ENCODE measurements around the gene CDK5RAP2. TPM values are rescaled to one million over a fixed set of nuclear protein-coding genes. Genes with fewer than 3 reads are reported as not detected.

The CDK5RAP2 gene
- polyA plus RNA-seq, 1 donor (not counting 4 experiments of a cell fraction or from before 2014, with no cell fraction given), result 22.4 TPM

DNA sequence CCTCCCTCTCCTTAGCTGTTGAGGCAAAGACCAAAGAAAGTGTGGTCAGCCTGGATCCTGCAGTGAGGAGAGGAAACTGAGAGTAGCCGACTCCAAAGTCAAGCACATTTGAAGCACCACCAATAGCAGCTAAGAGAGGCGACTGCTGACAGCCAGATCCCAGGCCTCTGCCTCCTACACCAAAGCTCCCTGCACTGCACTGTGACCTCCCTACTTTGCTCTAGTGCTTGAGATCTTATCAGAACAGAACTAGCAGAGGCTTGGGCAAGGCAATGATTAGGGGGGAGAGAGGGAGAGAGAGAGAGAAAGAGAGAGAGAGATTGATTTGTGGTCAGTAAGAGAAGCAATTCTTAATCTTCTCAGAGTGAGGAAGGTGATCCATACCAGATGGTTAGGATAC lies 216.3 kb downstream of the CDK5RAP2 start:
- no peak for DNase-seq (ENCODE audit: low read depth, low spot score)
- dilution Hi-C loops (cut with MboI; ENCODE audit: extremely low pct_ligation_motif_present, low sequenced_read_pairs), result no loop called here
- no peak overlapping the region for H2AFZ ChIP-seq (ENCODE audit: control insufficient read depth, low read length)

GRCh38 chr9:120362446-120362845 lies 217.5 kb downstream of the CDK5RAP2 start:
- FAIRE-seq, result no peak
- no peak overlapping the region for H3K9ac ChIP-seq (ENCODE audit: control insufficient read depth, extremely low read depth, insufficient read depth, low read length)
- TF ChIP-seq EZH2 (IDR thresholded peaks at IDR 0.05; ENCODE audit: low read length) (no peak), CTCF (optimal IDR thresholded peaks at IDR 0.05 in 1 of 3, IDR thresholded peaks at IDR 0.05 in 1 of 3, conservative IDR thresholded peaks at IDR 0.05 in 1 of 3; ENCODE audit: extremely low read depth in 1 of 3, insufficient read depth in 2 of 3, low read length in 3 of 3) (no peak)

More for the DNA sequence above, 216.3 kb downstream of the CDK5RAP2 start:
- H3K9ac ChIP-seq (ENCODE audit: control insufficient read depth, extremely low read depth, insufficient read depth, low read length), result no peak overlapping the region
- FAIRE-seq, result no peak
- no peaks in the 10 kb centered on the region for H3K9me3 ChIP-seq (ENCODE audit: control insufficient read depth, low read depth, low read length)
- H4K20me1 ChIP-seq (ENCODE audit: control insufficient read depth, extremely low read depth, insufficient read depth, low read length), result no peaks in the 10 kb centered on the region
- H3K4me2 ChIP-seq (ENCODE audit: control insufficient read depth, extremely low read depth, insufficient read depth, low read depth, low read length), result no peak overlapping the region
- H3K27ac ChIP-seq (ENCODE audit: control insufficient read depth, insufficient read depth, low read length), result no peak overlapping the region
- no peaks in the 10 kb centered on the region for H3K36me3 ChIP-seq (ENCODE audit: control insufficient read depth in 2 of 2, extremely low read depth in 1 of 2, insufficient read depth in 2 of 2, low read length in 2 of 2)
- no peaks in the 10 kb centered on the region for H3K9me1 ChIP-seq (ENCODE audit: control insufficient read depth, extremely low read depth, insufficient read depth, low read length)
- H3K4me1 ChIP-seq (ENCODE audit: control insufficient read depth, extremely low read depth, insufficient read depth, low read length), result peaks cover 6% of the 10 kb centered on the region
- no peaks in the 10 kb centered on the region for H3K27me3 ChIP-seq (ENCODE audit: control insufficient read depth, extremely low read depth, insufficient read depth, low read length)
- no peaks in the 10 kb centered on the region for H3K79me2 ChIP-seq (ENCODE audit: control insufficient read depth, insufficient read depth, low read length)
- TF ChIP-seq EZH2 (IDR thresholded peaks at IDR 0.05; ENCODE audit: low read length), result no peak
- TF ChIP-seq CTCF (optimal IDR thresholded peaks at IDR 0.05 in 1 of 3, IDR thresholded peaks at IDR 0.05 in 1 of 3, conservative IDR thresholded peaks at IDR 0.05 in 1 of 3; ENCODE audit: extremely low read depth in 1 of 3, insufficient read depth in 2 of 3, low read length in 3 of 3), result no peak
- no peak overlapping the region for H3K4me3 ChIP-seq (ENCODE audit: control insufficient read depth in 2 of 3, extremely low read depth in 1 of 3, insufficient read depth in 2 of 3, low read depth in 1 of 3, low read length in 3 of 3)

More at GRCh38 chr9:120362446-120362845, 217.5 kb downstream of the CDK5RAP2 start:
- no peaks in the 10 kb centered on the region for H3K79me2 ChIP-seq (ENCODE audit: control insufficient read depth, insufficient read depth, low read length)
- H3K4me3 ChIP-seq (ENCODE audit: control insufficient read depth in 2 of 3, extremely low read depth in 1 of 3, insufficient read depth in 2 of 3, low read depth in 1 of 3, low read length in 3 of 3), result no peak overlapping the region
- H2AFZ ChIP-seq (ENCODE audit: control insufficient read depth, low read length), result no peak overlapping the region
- H4K20me1 ChIP-seq (ENCODE audit: control insufficient read depth, extremely low read depth, insufficient read depth, low read length), result no peaks in the 10 kb centered on the region
- no peaks in the 10 kb centered on the region for H3K27me3 ChIP-seq (ENCODE audit: control insufficient read depth, extremely low read depth, insufficient read depth, low read length)
- no peak for DNase-seq (ENCODE audit: low read depth, low spot score)
- peaks cover 6% of the 10 kb centered on the region for H3K4me1 ChIP-seq (ENCODE audit: control insufficient read depth, extremely low read depth, insufficient read depth, low read length)
- no peak overlapping the region for H3K4me2 ChIP-seq (ENCODE audit: control insufficient read depth, extremely low read depth, insufficient read depth, low read depth, low read length)
- H3K36me3 ChIP-seq (ENCODE audit: control insufficient read depth in 2 of 2, extremely low read depth in 1 of 2, insufficient read depth in 2 of 2, low read length in 2 of 2), result no peaks in the 10 kb centered on the region
- dilution Hi-C loops (cut with MboI; ENCODE audit: extremely low pct_ligation_motif_present, low sequenced_read_pairs), result no loop called here
- H3K27ac ChIP-seq (ENCODE audit: control insufficient read depth, insufficient read depth, low read length), result no peak overlapping the region
- H3K9me3 ChIP-seq (ENCODE audit: control insufficient read depth, low read depth, low read length), result no peaks in the 10 kb centered on the region
- H3K9me1 ChIP-seq (ENCODE audit: control insufficient read depth, extremely low read depth, insufficient read depth, low read length), result no peaks in the 10 kb centered on the region
